HG02973 (cell line): Measurements from ENCODE around the gene ECT2L.

Source experiments
- ATAC-seq: cut with Tn5 transposase; IDR thresholded peaks from one replicate; pipeline ENCODE4 v1.9.1; 2021; ENCODE audit warnings: moderate library complexity; ENCODE audit not compliant: unreplicated experiment

Gene ECT2L

DNA sequence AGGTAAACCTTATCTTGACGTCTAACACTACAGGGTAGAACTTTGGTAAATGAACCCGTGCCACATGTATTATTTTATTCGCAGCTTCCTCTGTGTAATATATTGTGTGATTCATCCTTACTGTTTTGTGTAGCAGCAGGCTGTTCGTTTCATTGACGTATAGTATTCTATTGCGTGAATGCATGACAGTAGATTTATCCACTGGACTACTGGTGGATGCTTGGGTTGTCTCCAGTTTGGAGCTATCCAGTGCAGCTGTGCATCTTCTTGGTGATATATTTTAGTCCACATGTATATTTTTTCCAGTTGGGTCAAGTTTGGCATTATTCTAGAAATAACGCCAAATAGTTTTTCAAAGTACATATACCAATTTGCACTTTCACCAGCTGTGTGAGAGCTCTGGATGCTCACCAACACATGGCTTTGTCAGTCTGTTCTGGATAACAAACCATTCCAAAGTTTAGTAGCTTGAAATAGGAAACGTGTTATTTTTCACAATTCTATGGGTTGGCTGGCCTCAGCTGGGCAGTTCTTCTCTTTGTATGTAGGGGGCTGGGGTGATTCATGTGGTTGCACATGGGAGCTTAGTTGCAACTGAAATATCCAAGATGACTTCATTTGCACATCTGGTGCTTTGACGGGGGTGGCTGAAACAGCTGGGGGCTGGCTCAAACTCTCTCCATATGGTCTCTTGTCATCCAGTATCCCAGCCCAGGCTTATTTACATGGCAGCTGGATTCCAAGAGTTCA lies 9.3 kb downstream of the ECT2L start:
- no peak for ATAC-seq

- no peak for ATAC-seq
Measured at GRCh38 chr6:138806889-138807288, 11.0 kb downstream of the ECT2L start.

DNA sequence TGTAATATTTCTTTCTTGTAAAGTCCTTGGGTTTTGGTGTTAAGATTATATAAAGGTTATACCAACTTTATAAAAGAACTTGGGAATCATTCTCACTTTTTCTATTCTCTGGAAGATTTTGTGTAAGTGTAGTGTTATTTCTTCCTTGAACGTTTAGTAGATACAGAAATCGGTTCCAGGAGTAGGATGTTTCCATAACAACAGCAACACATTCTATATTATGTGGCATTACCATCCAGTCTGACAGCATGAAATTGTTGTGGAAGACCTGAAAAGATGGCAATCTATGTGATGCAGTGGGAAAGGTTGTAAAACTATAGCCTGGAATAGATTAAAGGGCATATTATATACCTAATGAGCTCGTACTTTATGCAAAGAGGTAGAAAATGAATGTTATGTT lies 13.8 kb downstream of the ECT2L start:
- no peak for ATAC-seq

- ATAC-seq, result no peak
Measured at GRCh38 chr6:138811866-138812265, 16.0 kb downstream of the ECT2L start.

DNA sequence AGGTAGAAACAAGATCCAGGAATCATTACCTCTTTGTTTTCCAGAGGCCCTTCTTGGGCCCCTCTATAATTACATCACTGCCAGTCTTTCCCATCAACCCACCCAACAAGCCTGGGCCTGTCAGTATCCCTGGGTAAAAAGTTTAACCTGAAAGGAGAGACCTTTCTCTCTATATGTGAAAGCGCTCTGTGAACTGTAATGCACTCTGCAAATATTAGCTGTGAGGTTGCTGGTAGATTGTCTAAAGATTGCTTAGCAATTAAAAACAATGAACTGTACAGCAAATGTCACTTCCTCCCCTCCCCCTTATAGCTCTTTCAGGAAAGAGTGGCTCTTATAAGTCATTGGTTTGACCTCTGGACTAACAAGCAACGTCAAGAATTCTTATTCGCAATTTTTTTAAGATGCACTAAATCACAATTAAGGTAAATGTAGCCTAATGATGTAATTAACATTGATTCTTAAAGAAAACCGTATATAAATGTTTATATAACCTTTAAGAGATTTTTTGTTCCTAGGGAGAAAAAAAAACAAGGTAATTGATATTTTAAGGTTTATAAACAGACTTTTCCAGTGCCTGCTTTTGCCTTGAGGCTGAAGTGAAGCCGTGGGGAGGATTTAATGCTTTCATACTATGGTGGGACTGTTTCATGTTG lies 18.4 kb downstream of the ECT2L start:
- no peak for ATAC-seq

DNA sequence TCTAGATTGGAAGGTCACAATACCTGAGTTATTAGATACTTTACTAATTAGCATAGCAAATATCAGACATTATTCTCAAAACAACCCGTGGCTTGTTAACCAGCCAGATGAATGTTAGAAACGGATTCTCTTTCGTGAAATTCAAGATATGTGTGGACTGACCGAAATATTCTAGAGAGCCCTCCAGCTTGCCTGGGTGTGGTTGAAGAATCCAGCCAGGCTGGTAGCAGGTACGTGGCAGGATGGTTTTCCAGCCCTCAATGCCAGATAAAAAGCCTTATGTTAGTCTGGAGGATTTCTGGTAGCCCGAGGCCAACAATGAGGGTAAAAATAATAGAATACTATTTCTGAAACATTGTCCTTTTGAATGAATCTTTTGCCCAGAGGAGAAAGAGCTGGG lies 19.3 kb downstream of the ECT2L start:
- no peak for ATAC-seq

DNA sequence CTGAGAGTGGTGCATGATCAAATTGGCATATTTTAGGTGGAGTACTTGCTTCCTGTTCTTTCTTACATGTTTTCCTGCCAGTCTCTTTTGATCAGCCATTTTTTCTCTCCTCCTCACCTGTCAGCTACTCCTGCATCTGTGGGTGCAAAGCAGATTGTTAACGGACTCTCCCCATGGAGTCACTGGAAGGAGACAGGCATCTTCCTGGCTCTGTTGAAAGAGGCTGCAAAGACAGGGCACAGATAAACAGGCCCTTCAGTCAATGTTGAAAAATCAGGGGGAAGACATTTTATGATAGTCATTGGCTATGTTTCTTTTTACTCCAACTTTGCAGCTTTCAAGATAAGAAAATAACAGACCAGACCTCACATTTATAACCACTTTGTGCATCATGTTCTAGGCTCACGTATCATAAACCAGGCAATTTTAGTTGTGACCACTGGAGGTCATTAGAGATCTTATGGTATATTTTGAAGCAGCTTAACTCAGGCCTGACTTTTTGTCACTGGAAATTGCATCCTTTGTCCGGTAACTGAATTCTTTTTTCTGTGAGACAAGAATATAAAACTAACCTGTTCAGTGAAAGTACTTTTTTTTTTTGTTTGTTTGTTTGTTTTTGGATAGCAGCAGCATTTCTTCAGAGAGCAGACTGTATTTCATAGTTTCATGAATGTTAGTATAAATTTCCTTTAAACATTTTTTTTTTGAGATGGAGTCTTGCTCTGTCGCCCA lies 20.1 kb downstream of the ECT2L start:
- peak; percentile 59 for ATAC-seq

- ATAC-seq, result no peak
Measured at GRCh38 chr6:138817799-138818198, 21.9 kb downstream of the ECT2L start.

GRCh38 chr6:138818496-138819194 lies 22.8 kb downstream of the ECT2L start:
- peak; percentile 80 for ATAC-seq

DNA sequence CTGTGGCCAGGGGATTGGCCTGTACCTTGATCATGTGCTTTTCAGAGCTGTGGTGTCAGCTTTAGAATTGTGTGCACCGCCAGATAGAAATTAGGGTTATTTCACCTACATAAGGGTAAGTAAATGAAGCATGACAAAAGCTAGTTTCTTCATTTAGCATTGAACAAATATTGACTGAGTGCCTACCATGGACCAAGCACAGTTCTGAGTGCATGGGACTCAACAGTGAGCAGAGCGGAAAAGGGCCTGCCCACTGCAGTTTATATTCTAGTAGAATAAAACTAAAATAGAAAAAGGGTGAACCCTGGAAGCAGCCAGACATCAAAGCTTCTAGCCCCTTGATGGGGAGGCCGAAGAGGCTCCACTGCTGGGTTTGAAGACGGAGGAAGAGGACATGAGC lies 25.6 kb downstream of the ECT2L start:
- ATAC-seq, result no peak

GRCh38 chr6:138824482-138825144 lies 28.7 kb downstream of the ECT2L start:
- ATAC-seq, result no peak

DNA sequence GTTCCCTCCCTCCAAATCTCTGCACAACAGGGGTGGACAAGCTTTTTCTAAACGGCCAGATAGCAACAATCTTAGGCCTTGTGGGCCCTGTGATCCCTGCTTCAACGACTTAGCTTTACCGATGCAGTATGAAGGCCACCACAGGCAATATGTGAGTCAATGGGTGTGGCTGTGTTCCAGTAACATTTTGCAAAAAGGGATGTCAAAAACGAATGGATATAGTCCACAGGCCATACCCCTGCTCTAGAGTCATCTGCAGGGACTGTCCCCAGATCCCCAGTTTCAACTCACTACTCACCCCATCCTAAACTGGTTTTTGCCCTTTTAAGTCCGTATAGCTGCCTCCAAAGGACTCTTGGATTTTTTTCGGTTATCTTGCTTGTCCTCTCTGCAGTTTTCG lies 34.4 kb downstream of the ECT2L start:
- ATAC-seq, result no peak

GRCh38 chr6:138832182-138832581 lies 36.3 kb downstream of the ECT2L start:
- no peak for ATAC-seq

GRCh38 chr6:138833816-138834539 lies 38.1 kb downstream of the ECT2L start:
- ATAC-seq, result no peak

- ATAC-seq, result no peak
Measured at GRCh38 chr6:138837246-138837645, 41.4 kb downstream of the ECT2L start.

- no peak for ATAC-seq
Measured at GRCh38 chr6:138844192-138844591, 48.3 kb downstream of the ECT2L start.

GRCh38 chr6:138847884-138848283 lies 52.0 kb downstream of the ECT2L start:
- ATAC-seq, result no peak

DNA sequence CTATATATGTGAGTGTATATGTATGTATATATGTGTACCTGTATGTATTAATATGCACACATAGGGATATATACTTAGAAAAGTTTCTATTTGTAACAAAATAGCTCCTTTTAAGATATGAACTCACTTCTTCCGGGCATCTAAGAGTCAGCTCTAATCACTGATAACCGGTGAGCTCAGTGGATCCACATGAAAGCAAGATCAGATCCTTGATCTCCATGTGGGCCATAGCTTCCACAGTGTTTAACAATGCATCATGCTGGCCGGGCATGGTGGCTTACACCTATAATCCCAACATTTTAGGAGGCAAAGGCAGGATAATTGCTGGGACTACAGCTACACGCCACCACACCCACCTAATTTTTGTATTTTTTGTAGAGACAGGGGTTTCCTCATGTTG lies 52.6 kb downstream of the ECT2L start:
- ATAC-seq, result no peak

DNA sequence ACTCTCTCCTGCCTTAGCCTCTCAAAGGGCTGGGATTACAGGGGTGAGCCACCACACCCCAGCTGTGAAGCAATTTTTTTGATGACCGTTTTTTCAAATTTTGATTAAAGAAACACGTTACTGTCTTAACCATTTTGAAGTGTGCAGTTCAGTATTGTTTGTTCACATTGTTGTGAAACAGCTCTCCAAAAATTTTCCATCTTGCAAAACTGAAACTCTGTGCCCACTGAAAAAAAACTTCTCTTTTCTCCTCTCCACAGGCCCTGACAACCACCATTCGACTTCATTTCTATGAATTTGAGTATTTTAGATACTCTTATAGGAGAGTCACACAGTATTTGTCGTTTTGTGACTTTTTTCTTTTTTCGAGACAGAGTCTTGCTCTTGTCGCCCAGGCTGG lies 53.9 kb downstream of the ECT2L start:
- no peak for ATAC-seq

GRCh38 chr6:138856654-138857053 lies 60.8 kb downstream of the ECT2L start:
- no peak for ATAC-seq
